Measurements from ENCODE around the gene TXLNB.

DNA sequence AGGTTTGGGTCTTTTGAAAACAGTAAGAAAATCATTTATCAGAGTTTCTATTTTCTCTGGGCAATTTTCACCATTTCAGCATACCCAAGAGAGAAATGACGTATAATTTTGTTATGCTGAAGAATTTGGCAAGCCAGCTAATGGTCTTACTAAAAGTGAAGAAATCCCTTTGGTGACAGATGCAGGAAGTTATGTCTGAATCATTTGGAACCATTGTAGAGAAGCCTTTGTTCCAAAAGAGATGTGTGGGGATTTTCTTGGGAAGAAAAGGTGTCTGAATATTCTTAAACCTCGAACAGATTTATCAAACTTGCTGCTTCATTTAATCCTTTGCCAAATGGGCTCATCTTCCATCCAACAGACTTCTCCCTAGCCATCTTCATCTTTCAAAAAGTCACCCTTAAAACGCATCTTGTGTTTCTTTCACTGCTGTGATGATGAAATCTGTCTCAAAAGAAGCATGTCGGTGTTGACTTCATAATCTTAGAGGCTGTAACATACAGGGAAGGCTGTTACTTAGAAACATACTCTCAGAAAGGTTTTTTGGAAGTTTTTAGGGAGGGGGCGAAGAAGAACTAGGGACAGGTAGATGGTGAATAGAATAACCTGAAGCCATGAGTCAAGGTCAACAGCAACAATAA lies 43.1 kb upstream of the TXLNB start:
- TF ChIP-seq NCOR1 (IDR thresholded peaks at IDR 0.05; ENCODE audit: borderline replicate concordance, low read length) (no peak), SAFB2 (CRISPR knock-in tag; IDR thresholded peaks at IDR 0.05; ENCODE audit: borderline replicate concordance, low read depth) (no peak)

Data from HepG2 (cell line).